ENCODE data around the gene SLCO2A1. TPM values are rescaled to one million over a fixed set of nuclear protein-coding genes. Genes with fewer than 3 reads are reported as not detected.

The SLCO2A1 gene
- total and polyA plus RNA-seq, 4 donors = 1.8 to 13.2 (median 8.1) TPM

GRCh38 chr3:134061401-134061800 lies 31.7 kb upstream of the SLCO2A1 start:
- Histone ChIP-seq H3K4me1 (ENCODE audit: control insufficient read depth, insufficient read depth, low read length) (peaks cover 15% of the 10 kb centered on the region), H3K4me3 (ENCODE audit: low read depth, low read length) (no peak overlapping the region), H3K27me3 (ENCODE audit: control insufficient read depth, insufficient read depth, low read length) (no peaks in the 10 kb centered on the region), H3K9me3 (ENCODE audit: control insufficient read depth, insufficient read depth, low read length) (no peaks in the 10 kb centered on the region), H3K36me3 (ENCODE audit: control insufficient read depth, insufficient read depth, low read length) (no peaks in the 10 kb centered on the region), H3K27ac (ENCODE audit: low read depth, low read length) (no peak overlapping the region)
- DNase-seq (ENCODE audit: low read depth in 4 of 6, low spot score in 6 of 6) = no peak
- WGBS (ENCODE audit: insufficient coverage) = 78% methylated on average over 6 of the region's 7 CpGs

GRCh38 chr3:134060561-134061385 lies 31.0 kb upstream of the SLCO2A1 start:
- 74% methylated on average over 3 of the region's 10 CpGs for WGBS (ENCODE audit: insufficient coverage)
- Histone ChIP-seq H3K4me3 (ENCODE audit: low read depth, low read length) (no peak overlapping the region), H3K27me3 (ENCODE audit: control insufficient read depth, insufficient read depth, low read length) (no peaks in the 10 kb centered on the region), H3K9me3 (ENCODE audit: control insufficient read depth, insufficient read depth, low read length) (no peaks in the 10 kb centered on the region), H3K4me1 (ENCODE audit: control insufficient read depth, insufficient read depth, low read length) (peaks cover 11% of the 10 kb centered on the region), H3K27ac (ENCODE audit: low read depth, low read length) (no peak overlapping the region), H3K36me3 (ENCODE audit: control insufficient read depth, insufficient read depth, low read length) (no peaks in the 10 kb centered on the region)
- DNase-seq (ENCODE audit: low read depth in 4 of 6, low spot score in 6 of 6) = peak in 1 of 6 donors; percentile 25

GRCh38 chr3:134059671-134060560 lies 30.2 kb upstream of the SLCO2A1 start:
- peak overlapping the region; percentile 40 for H3K27ac ChIP-seq (ENCODE audit: low read depth, low read length)
- no peaks in the 10 kb centered on the region for H3K9me3 ChIP-seq (ENCODE audit: control insufficient read depth, insufficient read depth, low read length)
- 46% methylated on average over 4 of the region's 9 CpGs for WGBS (ENCODE audit: insufficient coverage)
- peaks cover 11% of the 10 kb centered on the region for H3K4me1 ChIP-seq (ENCODE audit: control insufficient read depth, insufficient read depth, low read length)
- H3K4me3 ChIP-seq (ENCODE audit: low read depth, low read length) = no peak overlapping the region
- no peaks in the 10 kb centered on the region for H3K27me3 ChIP-seq (ENCODE audit: control insufficient read depth, insufficient read depth, low read length)
- peak in 1 of 6 donors; percentile 54 for DNase-seq (ENCODE audit: low read depth in 4 of 6, low spot score in 6 of 6)
- no peaks in the 10 kb centered on the region for H3K36me3 ChIP-seq (ENCODE audit: control insufficient read depth, insufficient read depth, low read length)

DNA sequence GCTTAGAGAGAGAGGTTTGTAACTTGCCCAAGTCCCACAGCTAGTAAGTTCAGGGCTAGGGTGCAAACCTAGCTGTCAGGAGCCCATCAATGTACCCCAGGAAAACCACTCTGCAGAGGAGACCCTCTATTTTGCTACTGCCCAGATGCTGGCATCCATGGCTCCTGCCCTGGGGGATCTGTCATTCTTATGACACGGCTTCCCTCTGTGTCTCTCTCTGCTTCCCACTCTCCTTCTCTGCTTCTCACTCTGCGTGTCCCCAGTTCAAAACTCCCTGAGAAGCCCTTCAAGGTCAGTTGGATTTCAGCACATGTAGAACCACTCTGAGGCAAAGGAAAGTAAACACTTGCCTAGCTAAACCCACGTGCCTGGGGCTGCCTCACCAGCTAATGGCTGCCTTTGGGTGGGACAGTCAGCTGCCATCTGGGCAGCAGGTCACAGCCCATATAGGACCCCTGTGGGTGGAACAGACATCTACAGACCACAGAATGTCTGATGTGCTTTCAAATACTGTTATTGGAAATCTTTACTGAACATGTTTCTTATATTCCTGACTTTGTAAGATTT lies 29.4 kb upstream of the SLCO2A1 start:
- WGBS (ENCODE audit: insufficient coverage) = 86% methylated on average over 3 of the region's 3 CpGs
- H3K4me1 ChIP-seq (ENCODE audit: control insufficient read depth, insufficient read depth, low read length) = peaks cover 11% of the 10 kb centered on the region
- DNase-seq (ENCODE audit: low read depth in 4 of 6, low spot score in 6 of 6) = no peak
- H3K36me3 ChIP-seq (ENCODE audit: control insufficient read depth, insufficient read depth, low read length) = no peaks in the 10 kb centered on the region
- no peak overlapping the region for H3K27ac ChIP-seq (ENCODE audit: low read depth, low read length)
- H3K4me3 ChIP-seq (ENCODE audit: low read depth, low read length) = no peak overlapping the region
- H3K27me3 ChIP-seq (ENCODE audit: control insufficient read depth, insufficient read depth, low read length) = no peaks in the 10 kb centered on the region
- H3K9me3 ChIP-seq (ENCODE audit: control insufficient read depth, insufficient read depth, low read length) = no peaks in the 10 kb centered on the region

GRCh38 chr3:134057654-134058110 lies 28.0 kb upstream of the SLCO2A1 start:
- 77% methylated on average over 5 of the region's 7 CpGs for WGBS (ENCODE audit: insufficient coverage)
- DNase-seq (ENCODE audit: low read depth in 4 of 6, low spot score in 6 of 6) = no peak

GRCh38 chr3:134057006-134057653 lies 27.4 kb upstream of the SLCO2A1 start:
- 62% methylated on average over 2 of the region's 2 CpGs for WGBS (ENCODE audit: insufficient coverage)
- no peaks in the 10 kb centered on the region for H3K27me3 ChIP-seq (ENCODE audit: control insufficient read depth, insufficient read depth, low read length)
- no peak overlapping the region for H3K4me3 ChIP-seq (ENCODE audit: low read depth, low read length)
- H3K36me3 ChIP-seq (ENCODE audit: control insufficient read depth, insufficient read depth, low read length) = no peaks in the 10 kb centered on the region
- H3K4me1 ChIP-seq (ENCODE audit: control insufficient read depth, insufficient read depth, low read length) = peaks cover 11% of the 10 kb centered on the region
- H3K27ac ChIP-seq (ENCODE audit: low read depth, low read length) = no peak overlapping the region
- no peak for DNase-seq (ENCODE audit: low read depth in 4 of 6, low spot score in 6 of 6)
- H3K9me3 ChIP-seq (ENCODE audit: control insufficient read depth, insufficient read depth, low read length) = no peaks in the 10 kb centered on the region

More at GRCh38 chr3:134057654-134058110, 28.0 kb upstream of the SLCO2A1 start:
- no peak overlapping the region for H3K4me3 ChIP-seq (ENCODE audit: low read depth, low read length)
- no peaks in the 10 kb centered on the region for H3K9me3 ChIP-seq (ENCODE audit: control insufficient read depth, insufficient read depth, low read length)
- H3K27me3 ChIP-seq (ENCODE audit: control insufficient read depth, insufficient read depth, low read length) = no peaks in the 10 kb centered on the region
- H3K36me3 ChIP-seq (ENCODE audit: control insufficient read depth, insufficient read depth, low read length) = no peaks in the 10 kb centered on the region
- H3K4me1 ChIP-seq (ENCODE audit: control insufficient read depth, insufficient read depth, low read length) = peaks cover 11% of the 10 kb centered on the region
- no peak overlapping the region for H3K27ac ChIP-seq (ENCODE audit: low read depth, low read length)

GRCh38 chr3:134056464-134056891 lies 26.8 kb upstream of the SLCO2A1 start:
- no peak overlapping the region for H3K27ac ChIP-seq (ENCODE audit: low read depth, low read length)
- H3K36me3 ChIP-seq (ENCODE audit: control insufficient read depth, insufficient read depth, low read length) = no peaks in the 10 kb centered on the region
- 73% methylated on average over 7 of the region's 7 CpGs for WGBS (ENCODE audit: insufficient coverage)
- H3K9me3 ChIP-seq (ENCODE audit: control insufficient read depth, insufficient read depth, low read length) = no peaks in the 10 kb centered on the region
- H3K4me1 ChIP-seq (ENCODE audit: control insufficient read depth, insufficient read depth, low read length) = peaks cover 11% of the 10 kb centered on the region
- H3K4me3 ChIP-seq (ENCODE audit: low read depth, low read length) = no peak overlapping the region
- DNase-seq (ENCODE audit: low read depth in 4 of 6, low spot score in 6 of 6) = peak in 1 of 6 donors; percentile 29
- no peaks in the 10 kb centered on the region for H3K27me3 ChIP-seq (ENCODE audit: control insufficient read depth, insufficient read depth, low read length)

- H3K27ac ChIP-seq (ENCODE audit: low read depth, low read length) = no peak overlapping the region
- H3K36me3 ChIP-seq (ENCODE audit: control insufficient read depth, insufficient read depth, low read length) = no peaks in the 10 kb centered on the region
- H3K4me1 ChIP-seq (ENCODE audit: control insufficient read depth, insufficient read depth, low read length) = peaks cover 4% of the 10 kb centered on the region
- no peaks in the 10 kb centered on the region for H3K9me3 ChIP-seq (ENCODE audit: control insufficient read depth, insufficient read depth, low read length)
- WGBS (ENCODE audit: insufficient coverage) = 100% methylated on average over 3 of the region's 7 CpGs
- H3K4me3 ChIP-seq (ENCODE audit: low read depth, low read length) = no peak overlapping the region
- DNase-seq (ENCODE audit: low read depth in 4 of 6, low spot score in 6 of 6) = no peak
- H3K27me3 ChIP-seq (ENCODE audit: control insufficient read depth, insufficient read depth, low read length) = no peaks in the 10 kb centered on the region
These were observed 25.9 kb upstream of the SLCO2A1 start for GRCh38 chr3:134055661-134056060.

DNA sequence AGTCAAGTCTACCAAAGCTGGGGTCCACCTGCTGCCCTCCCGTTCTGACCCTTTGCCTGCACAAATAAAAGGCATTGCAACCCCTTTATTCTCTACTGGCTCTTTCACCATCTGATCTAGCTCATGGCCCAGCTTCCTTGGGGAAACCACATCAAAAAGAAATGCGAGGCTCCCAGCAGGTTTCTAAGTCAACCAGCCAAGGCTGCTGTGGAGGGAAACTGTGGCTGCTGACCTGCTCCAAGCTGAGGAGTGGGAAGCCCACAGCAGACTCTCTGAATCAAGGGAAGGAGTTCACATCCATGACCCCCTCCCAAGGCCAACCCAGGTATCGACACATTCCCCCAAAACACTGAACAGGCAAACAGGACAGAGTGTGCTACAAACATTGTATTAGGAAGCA lies 25.2 kb upstream of the SLCO2A1 start:
- Histone ChIP-seq H3K27me3 (ENCODE audit: control insufficient read depth, insufficient read depth, low read length) (no peaks in the 10 kb centered on the region), H3K36me3 (ENCODE audit: control insufficient read depth, insufficient read depth, low read length) (no peaks in the 10 kb centered on the region), H3K4me1 (ENCODE audit: control insufficient read depth, insufficient read depth, low read length) (peaks cover 4% of the 10 kb centered on the region), H3K27ac (ENCODE audit: low read depth, low read length) (no peak overlapping the region), H3K9me3 (ENCODE audit: control insufficient read depth, insufficient read depth, low read length) (no peaks in the 10 kb centered on the region), H3K4me3 (ENCODE audit: low read depth, low read length) (no peak overlapping the region)
- DNase-seq (ENCODE audit: low read depth in 4 of 6, low spot score in 6 of 6) = no peak
- WGBS (ENCODE audit: insufficient coverage) = 87% methylated on average over 3 of the region's 3 CpGs
